ENCODE data around the gene FMNL2.

DNA sequence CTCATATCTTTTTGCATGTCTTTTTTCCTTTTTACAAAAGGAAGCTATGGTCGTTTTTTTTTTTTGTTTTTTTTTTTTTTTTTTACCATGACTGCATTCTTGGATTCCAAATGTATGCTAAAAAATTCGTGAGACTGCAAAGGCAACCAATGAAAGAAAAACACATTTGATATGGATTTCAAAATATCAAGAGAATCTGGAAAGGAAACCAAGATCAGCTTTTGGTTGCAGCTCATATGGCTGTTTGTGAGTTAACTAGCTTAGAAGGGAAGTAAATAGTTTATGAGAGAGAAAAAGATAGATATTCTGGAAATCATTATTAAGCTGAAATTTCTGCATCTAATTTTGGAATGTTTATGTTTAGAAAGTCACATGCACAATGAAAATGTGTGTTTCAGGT lies 272.0 kb downstream of the FMNL2 start:
- TF ChIP-seq, protein P1, sequence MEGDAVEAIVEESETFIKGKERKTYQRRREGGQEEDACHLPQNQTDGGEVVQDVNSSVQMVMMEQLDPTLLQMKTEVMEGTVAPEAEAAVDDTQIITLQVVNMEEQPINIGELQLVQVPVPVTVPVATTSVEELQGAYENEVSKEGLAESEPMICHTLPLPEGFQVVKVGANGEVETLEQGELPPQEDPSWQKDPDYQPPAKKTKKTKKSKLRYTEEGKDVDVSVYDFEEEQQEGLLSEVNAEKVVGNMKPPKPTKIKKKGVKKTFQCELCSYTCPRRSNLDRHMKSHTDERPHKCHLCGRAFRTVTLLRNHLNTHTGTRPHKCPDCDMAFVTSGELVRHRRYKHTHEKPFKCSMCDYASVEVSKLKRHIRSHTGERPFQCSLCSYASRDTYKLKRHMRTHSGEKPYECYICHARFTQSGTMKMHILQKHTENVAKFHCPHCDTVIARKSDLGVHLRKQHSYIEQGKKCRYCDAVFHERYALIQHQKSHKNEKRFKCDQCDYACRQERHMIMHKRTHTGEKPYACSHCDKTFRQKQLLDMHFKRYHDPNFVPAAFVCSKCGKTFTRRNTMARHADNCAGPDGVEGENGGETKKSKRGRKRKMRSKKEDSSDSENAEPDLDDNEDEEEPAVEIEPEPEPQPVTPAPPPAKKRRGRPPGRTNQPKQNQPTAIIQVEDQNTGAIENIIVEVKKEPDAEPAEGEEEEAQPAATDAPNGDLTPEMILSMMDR (IDR thresholded peaks at IDR 0.05; ENCODE audit: low read length): no peak
- TF ChIP-seq EZH2 (optimal IDR thresholded peaks at IDR 0.05; ENCODE audit: low read depth, low read length): no peak
- TF ChIP-seq EZH2phosphoT487 (IDR thresholded peaks at IDR 0.05; ENCODE audit: low read length): no peak

Measured in MM.1S (cell line).